Stimulated activated CD8-positive, alpha-beta memory T cell treated with anti-CD3 and anti-CD28 coated beads, Interleukin-2, amount 100 ng/mL, for 1 hour (primary cell): ENCODE measurements around the gene CFAP45.
A peak's percentile ranks its signal among the peaks of the same experiment; 100 is the strongest.

Experiments used
- DNase-seq, 2 donors: peaks; one replicate each; pipeline ENCODE4 v3.0.0-alpha.2; 2020; ENCODE audit warnings: low read depth in 2 of 2

The CFAP45 gene

GRCh38 chr1:159827549-159827948 is 72.4 kb downstream of the CFAP45 start:
- no peak for DNase-seq

GRCh38 chr1:159827102-159827490 is 72.9 kb downstream of the CFAP45 start:
- DNase-seq, result no peak

- DNase-seq, result peak; percentile 24 to 34
Observed at GRCh38 chr1:159826441-159827101, 73.4 kb downstream of the CFAP45 start, which contains the start of gene SLAMF8. Gene SLAMF8 (plus strand): TSS chr1:159826873. CDS start chr1:159826899, 26 bp downstream.

DNA sequence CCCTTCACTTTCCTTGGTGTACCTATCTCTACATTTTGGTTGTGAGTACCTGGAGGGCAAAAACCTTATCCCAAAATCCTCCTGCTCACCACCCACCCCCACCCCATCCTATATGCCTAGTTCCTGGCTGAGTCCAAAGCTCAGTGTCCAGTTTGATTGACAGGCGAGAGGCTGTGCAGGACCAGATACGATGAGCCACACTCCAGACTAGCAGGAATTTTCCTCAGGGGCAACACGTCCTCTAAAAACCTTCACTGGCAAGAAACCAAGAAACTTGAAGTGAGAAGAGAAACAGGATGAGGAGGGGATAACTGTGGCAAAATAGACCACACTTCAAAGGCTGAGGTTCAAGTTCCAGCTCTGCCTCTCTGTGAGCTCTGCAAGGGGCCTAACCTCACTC is 74.4 kb downstream of the CFAP45 start:
- DNase-seq, result no peak

DNA sequence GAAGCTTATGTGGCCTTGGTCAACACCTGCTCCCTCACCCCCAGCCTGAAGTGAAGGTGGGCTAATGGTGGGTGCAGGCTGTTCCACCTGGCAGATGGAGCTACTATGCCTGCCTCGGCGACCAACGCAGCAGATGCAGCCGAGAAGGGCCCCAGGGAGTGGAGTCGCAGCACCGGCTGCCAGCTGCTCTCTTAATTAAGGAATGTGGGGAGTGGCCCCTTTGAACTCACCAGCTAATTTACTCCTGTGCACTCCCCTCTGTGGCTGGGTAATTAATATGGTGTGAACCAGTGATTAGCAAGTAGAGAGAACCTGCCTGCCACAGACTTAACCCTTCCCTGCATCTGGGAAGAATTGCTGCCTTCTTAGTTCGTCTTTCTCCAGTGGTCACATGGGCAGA is 76.6 kb downstream of the CFAP45 start:
- DNase-seq, result no peak
